ENCODE measurements around the gene RGL1.

GRCh38 chr1:183910845-183911244 lies 105.9 kb downstream of the RGL1 start:
- no peak for TF ChIP-seq CTCF (IDR thresholded peaks at IDR 0.05)
- TF ChIP-seq POLR2AphosphoS5 (IDR thresholded peaks at IDR 0.05) = no peak
- TF ChIP-seq EP300 (IDR thresholded peaks at IDR 0.05) = no peak
